Adrenal gland (tissue), 5 donors: Measurements from ENCODE around the gene KLK11.

Experiments used
- POLR2A ChIP-seq, 2 donors: fragments of 450-650 bp; IDR thresholded peaks; one replicate each; pipeline ENCODE4 v1.6.1; 2017; ENCODE audit warnings: antibody characterized with exemption in 2 of 2, mild to moderate bottlenecking in 2 of 2, moderate library complexity in 1 of 2
- TF ChIP-seq, protein P1 (sequence below), 6 experiments: fragments of 450-650 bp in 4 of 6; fragments of 200-600 bp in 2 of 6; sonication (generic) in 1 of 6; IDR thresholded peaks; 1 replicate in 5 of 6; 2 replicates in 1 of 6; pipeline versions ENCODE4 v1.5.1 to v1.8.0; 2016 to 2021; ENCODE audit warnings: antibody characterized with exemption in 6 of 6, mild to moderate bottlenecking in 2 of 6, moderate library complexity in 1 of 6
- donor health status: DM: no; HTN: no; CAD: no.

DNA sequence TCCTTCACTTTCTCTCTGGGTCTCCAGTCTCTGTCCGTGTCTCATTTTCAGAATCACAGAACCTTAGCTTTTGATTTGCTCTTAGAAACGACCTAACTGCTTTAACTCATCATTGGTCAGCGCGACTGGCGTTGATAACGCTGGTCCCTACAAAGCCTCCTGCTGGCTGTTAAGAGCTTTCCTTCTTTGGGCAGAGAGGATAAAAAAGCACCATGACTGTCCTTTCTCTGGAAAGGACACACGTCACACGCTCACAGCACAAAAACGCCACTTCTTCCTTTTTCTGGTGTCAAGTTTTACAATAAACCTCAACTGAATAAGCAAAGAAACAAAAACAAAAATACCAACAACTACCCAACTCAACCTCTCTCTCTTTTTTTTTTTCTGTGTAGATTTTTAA lies 10.1 kb upstream of the KLK11 start:
- TF ChIP-seq, protein P1, sequence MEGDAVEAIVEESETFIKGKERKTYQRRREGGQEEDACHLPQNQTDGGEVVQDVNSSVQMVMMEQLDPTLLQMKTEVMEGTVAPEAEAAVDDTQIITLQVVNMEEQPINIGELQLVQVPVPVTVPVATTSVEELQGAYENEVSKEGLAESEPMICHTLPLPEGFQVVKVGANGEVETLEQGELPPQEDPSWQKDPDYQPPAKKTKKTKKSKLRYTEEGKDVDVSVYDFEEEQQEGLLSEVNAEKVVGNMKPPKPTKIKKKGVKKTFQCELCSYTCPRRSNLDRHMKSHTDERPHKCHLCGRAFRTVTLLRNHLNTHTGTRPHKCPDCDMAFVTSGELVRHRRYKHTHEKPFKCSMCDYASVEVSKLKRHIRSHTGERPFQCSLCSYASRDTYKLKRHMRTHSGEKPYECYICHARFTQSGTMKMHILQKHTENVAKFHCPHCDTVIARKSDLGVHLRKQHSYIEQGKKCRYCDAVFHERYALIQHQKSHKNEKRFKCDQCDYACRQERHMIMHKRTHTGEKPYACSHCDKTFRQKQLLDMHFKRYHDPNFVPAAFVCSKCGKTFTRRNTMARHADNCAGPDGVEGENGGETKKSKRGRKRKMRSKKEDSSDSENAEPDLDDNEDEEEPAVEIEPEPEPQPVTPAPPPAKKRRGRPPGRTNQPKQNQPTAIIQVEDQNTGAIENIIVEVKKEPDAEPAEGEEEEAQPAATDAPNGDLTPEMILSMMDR (IDR thresholded peaks at IDR 0.05): no peak
- TF ChIP-seq POLR2A (IDR thresholded peaks at IDR 0.05): no peak
